HS-27A (cell line): ENCODE measurements around the gene CLCN4.

ENCODE experiments used
- DNase-seq: peaks from one replicate; pipeline ENCODE4 v3.0.0-alpha.2; 2012; ENCODE audit warnings: low read depth, missing footprints

Gene CLCN4

DNA sequence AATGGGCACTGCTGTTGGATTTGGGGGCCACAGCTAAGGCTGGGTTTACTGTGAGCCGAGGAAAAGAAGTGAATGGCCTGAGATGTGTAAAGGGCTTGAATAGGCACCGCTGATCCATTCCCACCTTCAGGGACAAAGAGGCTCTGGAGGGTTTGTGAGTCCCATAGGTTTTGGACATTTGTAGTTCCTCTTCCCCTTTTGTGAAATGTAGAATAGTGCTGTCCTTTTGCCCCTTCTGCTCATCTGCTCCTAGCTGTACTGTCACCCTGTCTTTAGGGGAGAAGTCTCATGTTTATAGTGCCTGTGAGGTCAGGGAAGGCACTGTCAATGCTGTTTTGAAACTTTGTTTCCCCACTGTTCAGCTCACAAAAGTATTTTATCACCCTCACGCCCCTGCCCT is 26.4 kb upstream of the CLCN4 start:
- DNase-seq, result no peak

DNA sequence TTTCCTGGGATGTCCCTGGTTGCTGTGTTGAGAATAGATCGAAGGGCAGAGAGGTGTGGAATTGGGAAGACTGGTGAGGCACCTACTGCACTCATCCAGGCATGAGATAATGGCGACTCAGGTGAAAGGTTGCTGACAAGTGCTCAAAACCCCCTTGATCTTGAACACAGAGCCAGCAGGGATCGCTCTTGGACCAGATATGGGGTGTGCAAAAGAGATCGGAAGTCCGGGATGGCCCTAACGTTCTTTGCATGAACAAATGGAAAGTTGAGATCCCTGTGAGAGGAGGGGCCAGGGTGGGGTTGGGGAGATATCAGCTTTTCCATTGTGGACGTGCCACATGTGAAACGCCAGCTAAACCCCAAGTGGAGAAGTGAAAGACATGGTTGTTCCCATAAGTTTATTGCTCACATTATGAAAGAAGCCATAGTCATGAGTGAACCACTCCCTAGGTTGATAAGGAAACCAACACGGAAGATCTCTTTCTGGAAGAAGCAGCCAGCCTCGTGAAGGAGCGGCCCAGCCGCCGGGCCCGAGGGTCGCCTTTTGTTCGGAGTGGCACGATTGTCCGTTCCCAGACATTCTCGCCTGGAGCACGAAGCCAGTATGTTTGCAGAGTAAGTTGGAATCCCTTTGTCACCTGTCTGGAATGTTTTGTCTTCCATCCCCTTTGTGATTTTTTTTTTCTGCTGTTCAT is 22.6 kb upstream of the CLCN4 start:
- DNase-seq, result no peak

DNA sequence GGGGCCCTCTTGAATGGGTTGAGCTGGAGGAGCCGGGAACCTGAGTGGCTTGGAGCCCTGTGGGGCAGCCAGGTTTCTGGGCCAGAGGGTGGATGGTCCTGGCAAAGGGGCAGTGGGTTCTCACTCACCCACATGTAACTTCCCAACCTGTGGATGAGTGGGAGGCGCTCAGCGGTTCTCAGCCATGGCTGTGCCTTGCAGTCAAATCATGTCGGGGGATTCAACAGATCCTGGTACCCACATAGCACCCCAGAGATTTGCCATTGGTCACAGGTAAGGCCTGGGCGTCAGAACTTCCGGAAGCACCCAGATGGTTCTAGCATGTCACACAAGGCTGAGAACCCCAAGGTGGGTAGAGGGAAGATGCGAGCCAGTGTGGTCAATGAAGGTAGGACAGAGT is 21.9 kb upstream of the CLCN4 start:
- no peak for DNase-seq

DNA sequence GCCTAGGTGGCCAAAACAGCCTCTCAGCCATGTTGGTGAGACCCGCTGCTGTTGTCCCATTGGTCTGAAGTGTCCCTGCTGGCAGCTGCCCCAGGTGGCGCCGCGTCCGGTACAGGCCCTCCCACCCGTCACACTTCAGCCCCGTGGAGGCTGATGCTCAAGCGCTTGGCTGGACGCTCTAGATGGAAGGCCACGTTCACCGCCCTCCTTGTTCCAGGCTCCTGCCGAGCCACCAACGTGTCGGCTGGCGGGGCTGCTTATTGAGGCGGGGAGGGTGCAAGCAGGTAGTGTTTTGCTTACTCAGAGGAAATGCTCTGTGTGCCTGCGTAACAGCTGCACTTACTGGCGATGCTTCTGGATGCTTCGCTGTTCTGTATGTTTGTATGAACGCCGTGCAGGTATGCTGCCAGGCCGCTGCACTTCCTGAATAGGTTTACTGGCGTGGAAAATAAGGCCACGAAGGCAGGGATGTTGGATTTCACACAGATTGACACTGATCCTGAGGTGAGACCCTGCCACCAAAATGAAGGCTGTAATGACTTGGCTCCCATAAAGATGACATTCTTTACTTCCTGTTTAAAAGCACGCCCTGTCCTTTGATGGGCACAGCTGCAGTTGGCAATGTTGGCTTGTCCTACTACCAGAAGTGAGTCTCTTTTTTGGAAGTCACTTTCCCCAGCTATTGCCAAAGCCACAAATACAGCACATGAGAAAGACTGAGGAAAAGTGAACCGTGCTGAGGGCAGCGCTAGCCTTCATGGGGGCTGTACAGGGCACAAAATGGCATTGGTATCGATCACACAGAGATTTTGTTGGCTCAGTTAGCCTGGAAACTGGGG is 21.0 kb upstream of the CLCN4 start:
- no peak for DNase-seq

DNA sequence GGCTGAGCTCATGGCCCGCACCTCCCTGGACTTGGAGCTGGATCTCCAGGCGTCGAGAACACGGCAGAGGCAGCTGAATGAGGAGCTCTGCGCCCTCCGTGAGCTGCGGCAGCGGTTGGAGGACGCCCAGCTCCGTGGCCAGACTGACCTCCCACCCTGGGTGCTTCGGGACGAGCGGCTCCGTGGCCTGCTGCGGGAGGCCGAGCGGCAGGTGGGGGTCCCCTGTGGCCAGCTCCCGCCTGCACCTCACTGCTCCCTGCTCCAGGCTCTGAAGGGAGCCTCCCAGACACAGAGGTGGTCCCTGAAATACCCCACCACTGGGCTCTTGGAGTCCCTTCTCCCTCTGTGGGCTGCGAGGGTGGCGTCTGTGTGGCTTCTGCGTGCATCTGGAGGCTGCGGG is 18.0 kb upstream of the CLCN4 start:
- no peak for DNase-seq

DNA sequence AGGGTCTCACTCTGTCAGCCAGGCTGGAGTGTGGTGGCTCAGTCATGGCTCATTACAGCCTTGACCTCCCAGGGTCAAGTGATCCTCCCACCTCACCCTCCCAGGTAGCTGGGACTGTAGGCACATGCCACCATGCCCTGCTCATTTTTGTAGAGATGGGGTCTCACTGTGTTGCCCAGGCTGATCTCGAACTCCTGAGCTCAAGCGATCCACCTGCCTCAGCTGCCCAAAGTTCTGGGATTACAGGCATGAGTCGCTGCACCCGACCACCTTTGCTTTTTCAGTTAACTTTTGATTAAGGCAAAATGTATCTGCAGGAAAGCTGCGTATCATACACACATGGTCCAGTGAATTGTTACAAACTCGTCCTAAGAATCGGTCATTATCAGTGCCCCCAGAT is 16.5 kb upstream of the CLCN4 start:
- DNase-seq, result no peak

DNA sequence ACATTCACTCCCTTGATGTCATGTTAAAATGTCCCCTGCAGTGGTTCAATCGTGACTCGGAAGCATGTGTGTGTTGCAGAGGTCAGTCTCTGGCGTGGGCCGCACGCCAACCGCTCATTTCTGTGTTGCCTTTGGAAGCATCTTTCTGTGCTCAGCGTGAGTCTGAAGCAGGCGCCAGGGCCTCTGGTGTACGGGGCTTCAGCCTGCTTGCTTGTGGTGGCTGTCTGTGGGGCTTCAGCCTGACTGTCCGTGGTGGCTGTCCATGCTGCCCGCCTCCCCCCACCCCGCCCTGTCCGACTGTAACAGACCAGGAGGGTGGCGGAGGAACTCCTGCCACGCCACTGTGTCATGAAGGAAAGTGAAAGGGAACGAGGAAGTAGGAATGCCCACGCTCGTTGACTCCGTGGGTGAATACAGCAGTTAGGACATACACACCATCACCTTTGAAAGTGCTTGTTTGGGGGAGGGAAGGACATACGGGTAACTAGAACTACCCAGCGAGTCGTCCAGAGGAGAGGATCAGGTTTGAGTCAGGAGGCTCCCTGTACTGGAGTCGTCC is 14.7 kb upstream of the CLCN4 start:
- no peak for DNase-seq

DNA sequence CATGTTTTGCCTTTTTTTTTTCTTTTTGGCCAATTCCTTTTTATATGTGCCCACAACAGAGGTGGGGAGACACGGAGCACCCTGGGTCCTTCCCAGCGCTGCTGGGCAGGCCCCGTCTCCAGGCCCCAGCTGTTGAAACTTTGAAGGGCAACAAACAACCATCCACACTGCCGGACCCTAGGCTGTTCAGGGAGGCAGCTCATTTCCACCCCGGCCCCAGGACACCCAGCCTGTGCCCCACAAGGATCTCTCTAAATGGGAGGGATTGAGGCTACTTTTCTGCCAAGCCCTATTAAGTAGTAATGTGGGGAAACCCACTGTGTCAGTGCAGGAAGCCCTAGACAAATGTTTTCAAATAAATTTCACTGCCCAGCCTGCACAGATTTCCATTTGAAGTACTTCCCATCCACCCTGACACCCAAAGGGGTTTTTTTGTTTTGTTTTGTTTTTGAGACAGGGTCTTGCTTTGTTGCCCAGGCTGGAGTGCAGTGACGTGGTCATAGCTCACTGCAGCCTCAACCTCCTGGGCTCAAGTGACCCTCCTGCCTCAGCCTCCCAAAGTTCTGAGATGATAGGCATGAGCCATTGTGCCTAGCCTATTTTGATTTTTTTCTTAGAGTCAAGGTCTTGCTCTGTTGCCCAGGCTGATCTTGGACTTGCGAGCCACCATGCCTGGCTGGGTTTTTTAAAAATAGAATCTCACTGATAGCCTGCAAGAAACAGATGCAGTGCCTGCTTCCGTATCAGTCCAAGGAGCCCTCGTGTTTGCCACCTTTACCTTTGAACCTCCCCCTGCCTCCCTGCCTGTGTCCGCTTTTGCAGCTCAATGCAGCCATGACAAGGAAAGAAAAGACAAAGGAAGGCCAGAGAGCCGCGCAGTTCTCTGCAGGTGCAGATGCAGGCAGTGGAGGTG is 13.4 kb upstream of the CLCN4 start:
- DNase-seq, result no peak

DNA sequence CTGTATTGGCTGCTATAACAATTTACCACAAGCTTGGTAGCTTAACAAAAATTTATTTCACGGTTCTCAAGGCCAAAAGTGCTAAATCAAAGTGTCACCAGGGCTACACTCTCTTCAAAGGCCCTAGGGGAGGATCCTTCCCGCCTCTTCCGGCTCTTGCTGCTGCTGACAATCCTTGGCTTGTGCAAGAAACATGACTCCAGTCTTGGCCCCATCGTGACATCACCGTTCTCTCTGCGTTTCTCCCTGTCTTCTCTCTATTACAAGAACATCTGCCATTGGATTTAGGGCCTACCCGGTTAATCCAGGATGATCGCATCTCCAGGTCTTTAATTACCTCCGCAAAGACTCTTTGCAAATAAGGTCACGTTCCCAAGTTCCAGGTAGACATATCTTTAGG is 10.4 kb upstream of the CLCN4 start:
- no peak for DNase-seq

DNA sequence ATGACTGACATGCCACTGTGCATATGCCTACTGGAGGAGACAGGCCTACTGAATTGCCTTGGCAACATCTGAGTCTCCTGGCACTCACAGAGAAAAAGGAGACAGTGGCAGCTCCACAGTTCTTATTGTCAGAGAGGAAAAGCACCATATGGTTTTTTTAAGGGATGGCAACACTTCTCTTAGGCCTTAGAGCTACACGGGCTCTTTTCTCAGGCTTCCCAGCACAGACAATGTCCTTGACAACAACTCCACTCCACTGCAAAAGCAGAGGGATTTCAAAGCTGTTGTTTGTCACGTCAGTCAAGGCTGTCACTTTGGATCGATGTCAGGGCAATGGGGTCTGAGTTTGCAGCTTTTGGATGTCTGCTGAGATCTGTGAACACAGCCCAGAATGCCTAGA is 4.7 kb upstream of the CLCN4 start:
- no peak for DNase-seq

DNA sequence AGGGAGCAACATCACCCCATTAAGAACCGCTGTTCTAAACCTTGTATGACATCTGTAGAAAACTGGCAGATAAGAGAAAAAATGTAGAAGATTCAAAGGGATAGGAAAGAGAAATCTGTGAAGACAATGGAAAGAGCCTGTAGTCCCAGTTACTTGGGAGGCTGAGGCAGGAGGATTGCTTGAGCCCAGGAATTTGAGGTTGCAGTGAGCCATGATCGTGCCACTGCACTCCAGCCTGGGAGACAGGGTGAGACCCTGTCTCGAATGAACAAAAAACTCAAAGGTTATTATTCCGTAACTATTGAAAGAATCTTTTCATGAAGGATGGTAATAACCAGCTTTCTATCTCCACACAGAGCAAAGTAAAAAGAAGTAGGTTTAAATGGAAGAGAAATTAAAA is 1.6 kb upstream of the CLCN4 start:
- DNase-seq, result no peak

DNA sequence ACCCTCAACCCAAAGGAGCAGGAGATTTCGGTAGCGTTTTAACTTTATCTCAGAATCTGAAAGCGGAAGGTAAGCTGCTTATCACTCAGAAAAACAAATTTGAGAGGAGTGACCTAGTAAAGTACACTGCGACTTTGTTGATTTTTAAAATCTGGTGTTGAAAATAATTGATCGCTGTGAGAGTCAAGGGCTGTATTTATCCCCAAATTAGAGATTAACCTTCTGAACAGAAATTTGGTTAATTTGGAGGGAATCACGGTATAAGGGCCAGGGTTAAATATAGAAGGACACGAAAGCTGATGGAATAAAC is 212 bp downstream of the CLCN4 start:
- DNase-seq, result no peak

DNA sequence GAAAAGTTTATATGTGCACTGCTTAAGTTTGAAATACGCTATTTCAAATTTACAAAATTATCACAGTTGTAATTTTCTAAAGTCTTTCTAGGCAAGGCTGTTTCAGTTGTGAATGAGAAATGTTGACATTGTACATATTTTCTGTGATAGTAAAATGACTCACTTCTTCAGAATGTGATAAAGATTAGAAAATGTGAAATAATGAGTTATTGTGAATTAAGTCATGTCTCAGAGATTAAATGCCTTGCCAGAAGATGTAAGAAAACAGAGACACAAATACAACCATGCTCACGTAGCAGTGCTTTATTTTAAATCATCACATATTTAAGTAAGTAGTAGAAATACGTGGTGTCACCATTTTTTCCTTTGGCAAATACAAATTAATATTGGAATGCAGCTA is 768 bp downstream of the CLCN4 start:
- no peak for DNase-seq

DNA sequence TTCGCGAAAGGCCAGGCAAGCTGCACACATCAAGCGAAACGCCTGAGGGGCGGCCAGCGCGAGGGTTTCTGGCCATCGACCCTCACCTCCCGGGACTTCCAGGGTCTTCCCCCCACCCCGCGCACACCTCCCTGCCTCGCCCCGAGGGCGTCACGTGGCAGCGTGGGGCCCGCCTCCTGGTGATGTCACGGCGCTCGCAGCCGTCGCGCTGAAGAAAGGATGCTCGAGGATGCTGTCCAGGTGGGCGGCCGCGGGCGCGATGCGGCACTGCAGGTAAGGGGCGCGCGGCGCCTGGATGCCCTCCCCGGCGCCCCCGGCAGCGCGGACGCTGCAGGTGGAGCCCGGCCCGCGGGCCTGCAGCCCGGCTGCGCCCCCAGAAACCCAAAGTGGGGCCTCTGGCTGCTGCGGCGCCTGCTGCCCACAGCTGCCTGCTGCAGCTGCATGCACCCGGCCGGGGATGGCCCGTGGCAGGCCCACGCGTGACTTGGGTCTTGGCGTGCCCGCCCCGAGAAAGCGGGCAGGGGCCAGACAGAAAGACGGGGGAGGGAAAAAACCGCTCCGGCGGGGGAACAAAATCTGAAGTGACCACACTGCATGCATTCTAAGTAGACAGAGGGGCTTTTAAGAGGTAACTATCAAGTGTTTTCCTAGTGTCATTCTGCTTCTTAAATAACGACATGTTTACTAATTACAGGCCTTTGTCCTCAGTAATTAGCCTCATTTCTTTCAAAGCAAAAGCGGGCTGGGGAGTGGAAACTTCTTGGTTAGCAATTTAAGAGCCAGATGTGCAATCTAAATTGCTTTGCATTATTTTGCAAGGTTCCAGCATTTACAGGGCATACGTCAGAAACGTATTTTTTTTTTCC is 1.7 kb downstream of the CLCN4 start:
- DNase-seq, result no peak

DNA sequence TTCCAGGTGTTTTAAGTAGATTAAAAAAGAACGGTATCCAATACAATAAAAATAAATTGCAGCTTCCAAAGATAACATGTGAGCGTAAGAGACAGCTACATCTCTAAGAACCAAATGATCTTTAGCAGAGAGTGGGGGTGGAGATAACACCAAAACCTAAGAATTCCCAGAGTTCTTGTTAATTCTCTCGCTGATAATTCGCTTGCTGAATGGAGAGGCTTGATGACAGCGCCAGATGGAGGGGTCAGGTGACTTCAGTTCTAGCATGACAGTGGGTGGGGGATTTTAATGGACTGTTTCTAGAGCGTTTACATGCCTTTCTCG is 2.3 kb downstream of the CLCN4 start:
- DNase-seq, result no peak

DNA sequence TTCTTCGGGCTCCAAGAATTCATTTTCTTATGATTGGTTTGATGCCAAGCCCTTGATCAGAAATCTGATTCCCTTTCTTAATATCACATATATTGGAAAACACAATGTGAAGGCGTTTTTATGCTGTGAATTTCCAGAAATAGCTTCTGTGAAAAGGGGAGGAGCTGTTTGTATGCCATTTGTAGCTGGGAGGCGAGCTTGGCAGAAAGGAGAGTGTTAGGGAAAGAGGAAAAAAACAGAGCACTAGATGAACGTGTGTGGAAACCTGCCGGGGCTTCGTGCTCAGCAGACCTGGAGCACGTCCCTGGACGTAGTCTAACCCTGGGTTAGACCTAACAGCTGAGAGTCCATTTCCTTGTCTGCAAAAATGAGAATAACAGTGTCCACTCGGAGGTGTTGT is 3.4 kb downstream of the CLCN4 start:
- DNase-seq, result no peak

DNA sequence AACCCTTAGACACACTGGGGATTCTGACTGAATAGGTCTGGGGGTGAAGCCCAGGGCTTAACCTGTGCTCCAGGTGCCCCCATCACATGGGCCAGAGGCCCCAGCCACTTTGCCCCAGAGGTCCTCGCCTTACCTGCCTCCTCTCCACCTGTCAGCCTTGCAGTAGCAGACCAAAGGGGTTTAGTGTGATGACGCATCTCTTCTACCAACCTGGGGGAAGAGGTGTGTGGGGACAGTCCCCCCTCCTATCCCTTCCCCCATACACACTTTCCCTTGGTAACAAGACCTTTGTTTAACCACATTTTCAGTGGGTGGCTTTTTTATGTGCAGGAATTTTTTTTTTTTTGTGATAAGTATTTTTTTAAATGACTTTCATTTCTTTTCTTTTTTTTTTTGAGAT is 6.3 kb downstream of the CLCN4 start:
- DNase-seq, result no peak

DNA sequence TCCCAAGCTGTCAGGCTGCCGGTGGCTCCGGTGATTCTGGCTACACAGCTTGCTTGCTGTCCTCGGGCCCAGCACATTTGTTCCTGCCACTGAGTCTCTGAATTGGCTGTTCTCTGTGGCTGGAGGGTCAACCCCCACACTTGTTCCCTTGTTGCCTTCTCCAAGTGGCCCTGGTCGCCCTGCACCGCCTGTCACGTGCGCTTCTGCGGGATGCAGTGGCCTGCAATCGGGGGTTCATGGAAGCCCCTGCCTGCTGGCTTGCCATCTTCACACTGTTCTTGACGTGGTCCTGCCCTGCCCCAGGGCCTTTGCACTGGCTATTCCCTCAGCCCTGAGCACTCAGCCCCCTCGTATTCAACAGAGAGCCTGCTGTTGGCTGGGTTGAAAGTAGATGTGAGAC is 8.1 kb downstream of the CLCN4 start:
- no peak for DNase-seq

DNA sequence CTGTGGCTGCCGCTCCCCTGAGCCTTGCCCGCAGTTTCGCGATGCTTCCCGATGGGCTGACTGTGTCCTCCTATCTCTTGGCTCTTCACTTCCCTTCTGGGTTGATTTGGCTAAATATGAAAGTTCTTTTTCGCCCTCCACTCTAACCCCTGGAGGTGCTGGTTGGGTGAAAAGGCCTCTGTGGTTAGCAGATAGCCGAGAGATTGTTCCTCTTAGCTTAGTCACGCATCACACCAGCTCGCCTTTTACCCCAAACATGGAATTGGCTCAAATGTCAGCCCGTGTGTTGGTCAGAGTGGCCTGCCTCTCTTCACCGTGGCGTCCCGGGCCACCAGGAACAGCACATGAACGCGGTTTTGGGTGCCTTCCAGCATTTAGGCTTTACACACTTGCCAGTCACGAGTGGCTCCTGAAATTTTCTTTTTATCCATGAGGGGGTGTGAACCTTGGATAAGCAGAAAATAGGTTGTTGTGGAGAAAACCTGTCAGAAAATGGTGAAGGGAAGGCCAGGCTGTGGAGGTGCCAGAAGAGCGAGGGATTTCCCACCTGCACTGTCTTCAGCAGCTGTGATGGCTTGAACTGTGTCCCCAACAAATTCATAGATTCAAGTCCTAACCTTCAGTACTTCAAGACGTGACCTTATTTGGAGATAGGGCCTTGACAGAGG is 8.9 kb downstream of the CLCN4 start:
- no peak for DNase-seq

DNA sequence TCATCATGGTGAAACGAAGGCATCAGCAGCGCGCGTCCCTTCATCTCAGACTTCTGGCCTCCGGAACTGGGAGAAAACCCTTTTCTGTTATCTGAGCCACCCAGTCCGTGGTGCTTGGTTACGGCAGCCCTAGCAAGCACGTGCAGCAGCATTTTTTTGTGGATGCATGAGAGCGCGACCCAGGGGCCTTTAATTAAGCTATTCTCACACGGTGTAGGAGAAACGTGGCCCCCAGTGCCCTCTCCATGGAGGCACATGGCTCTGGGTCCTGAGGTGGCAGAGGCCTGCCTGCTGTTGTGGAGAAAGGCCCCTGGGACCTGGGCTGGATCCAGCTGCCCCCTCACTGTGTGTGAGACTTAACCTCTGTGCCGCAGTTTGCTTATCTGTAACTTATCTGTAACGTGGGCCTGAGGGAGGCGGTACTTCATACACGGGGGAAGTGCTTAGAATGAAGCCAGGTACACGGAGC is 9.5 kb downstream of the CLCN4 start:
- DNase-seq, result no peak

DNA sequence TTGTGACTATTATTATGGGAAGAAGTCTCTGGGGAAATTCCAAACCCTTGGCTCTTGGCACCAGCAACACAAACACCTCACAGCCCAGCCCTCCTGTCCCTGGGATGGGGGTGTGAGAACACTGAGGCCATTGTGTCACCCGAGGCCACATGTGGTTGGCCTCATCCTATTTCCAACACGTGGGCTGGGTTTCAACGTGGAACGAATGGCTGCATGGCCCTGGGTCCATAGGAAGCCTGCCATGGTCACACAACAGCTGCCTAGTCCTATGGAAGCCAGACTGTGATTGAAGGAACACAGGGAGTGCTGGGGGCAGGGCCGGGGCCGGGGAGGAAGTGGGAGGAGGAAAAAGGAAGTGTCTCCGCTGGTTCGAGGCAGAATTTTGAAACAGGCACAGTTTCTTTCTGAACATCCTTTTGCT is 10.0 kb downstream of the CLCN4 start:
- DNase-seq, result no peak
